OCI-LY1 (cell line): Measurements from ENCODE around the gene TTLL5.

Source experiments
- EZH2 ChIP-seq: fragments of 200-600 bp; sonication (generic), shearing (Covaris generic); IDR thresholded peaks from 2 replicates; pipeline ENCODE4 v1.8.0; 2017; ENCODE audit warnings: borderline replicate concordance, mixed run types, mild to moderate bottlenecking, antibody characterized with exemption, low read length, moderate library complexity, mixed read lengths
- TF ChIP-seq, protein P1 (sequence below): fragments of 200-600 bp; sonication (generic), shearing (Covaris generic); IDR thresholded peaks from 2 replicates; pipeline ENCODE4 v1.5.1; 2017; ENCODE audit warnings: mild to moderate bottlenecking, antibody characterized with exemption, low read length, moderate library complexity, mixed read lengths

- TF ChIP-seq, protein P1, sequence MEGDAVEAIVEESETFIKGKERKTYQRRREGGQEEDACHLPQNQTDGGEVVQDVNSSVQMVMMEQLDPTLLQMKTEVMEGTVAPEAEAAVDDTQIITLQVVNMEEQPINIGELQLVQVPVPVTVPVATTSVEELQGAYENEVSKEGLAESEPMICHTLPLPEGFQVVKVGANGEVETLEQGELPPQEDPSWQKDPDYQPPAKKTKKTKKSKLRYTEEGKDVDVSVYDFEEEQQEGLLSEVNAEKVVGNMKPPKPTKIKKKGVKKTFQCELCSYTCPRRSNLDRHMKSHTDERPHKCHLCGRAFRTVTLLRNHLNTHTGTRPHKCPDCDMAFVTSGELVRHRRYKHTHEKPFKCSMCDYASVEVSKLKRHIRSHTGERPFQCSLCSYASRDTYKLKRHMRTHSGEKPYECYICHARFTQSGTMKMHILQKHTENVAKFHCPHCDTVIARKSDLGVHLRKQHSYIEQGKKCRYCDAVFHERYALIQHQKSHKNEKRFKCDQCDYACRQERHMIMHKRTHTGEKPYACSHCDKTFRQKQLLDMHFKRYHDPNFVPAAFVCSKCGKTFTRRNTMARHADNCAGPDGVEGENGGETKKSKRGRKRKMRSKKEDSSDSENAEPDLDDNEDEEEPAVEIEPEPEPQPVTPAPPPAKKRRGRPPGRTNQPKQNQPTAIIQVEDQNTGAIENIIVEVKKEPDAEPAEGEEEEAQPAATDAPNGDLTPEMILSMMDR = no peak
- TF ChIP-seq EZH2 = no peak
Measured at GRCh38 chr14:75717729-75718128, 56.7 kb downstream of the TTLL5 start.
